ENCODE results near the gene PCP4.

Gene PCP4

GRCh38 chr21:39867198-39867650 is at the start of gene PCP4:
Gene PCP4 (plus strand): TSS chr21:39867438. CDS start chr21:39867502, 64 bp downstream.
- TF ChIP-seq CTCF (conservative IDR thresholded peaks at IDR 0.05): peak; percentile 99
- peak within 1 kb of the TSS; percentile 49 for H3K27ac ChIP-seq

- no peak overlapping the region for H3K27ac ChIP-seq
- no peak for TF ChIP-seq CTCF (conservative IDR thresholded peaks at IDR 0.05)
These were observed 48.7 kb upstream of the PCP4 start for GRCh38 chr21:39818557-39818956.

- no peak overlapping the region for H3K27ac ChIP-seq
- TF ChIP-seq CTCF (conservative IDR thresholded peaks at IDR 0.05): no peak
These were observed 45.2 kb upstream of the PCP4 start for GRCh38 chr21:39822042-39822441.

- no peak overlapping the region for H3K27ac ChIP-seq
- TF ChIP-seq CTCF (conservative IDR thresholded peaks at IDR 0.05): no peak
These were observed 42.0 kb upstream of the PCP4 start for GRCh38 chr21:39825250-39825649.

- TF ChIP-seq CTCF (conservative IDR thresholded peaks at IDR 0.05): no peak
- H3K27ac ChIP-seq: no peak overlapping the region
These were observed 32.7 kb upstream of the PCP4 start for GRCh38 chr21:39834543-39834942.

GRCh38 chr21:39837861-39838359 is 29.3 kb upstream of the PCP4 start:
- TF ChIP-seq CTCF (conservative IDR thresholded peaks at IDR 0.05): no peak

GRCh38 chr21:39840373-39841097 is 26.7 kb upstream of the PCP4 start:
- TF ChIP-seq CTCF (conservative IDR thresholded peaks at IDR 0.05): no peak
- peak overlapping the region; percentile 63 for H3K27ac ChIP-seq

More at GRCh38 chr21:39837861-39838359, 29.3 kb upstream of the PCP4 start:
- no peak overlapping the region for H3K27ac ChIP-seq
